COLO829 (cell line): Measurements from ENCODE around the gene PDXK.

Source experiments
- DNase-seq: peaks from one replicate; pipeline ENCODE4 v3.0.0; 2012; ENCODE audit warnings: low spot score

The PDXK gene

GRCh38 chr21:43743947-43744346, 25.0 kb downstream of the PDXK start:
- DNase-seq: no peak

- DNase-seq: no peak
Observed at GRCh38 chr21:43744725-43745124, 25.8 kb downstream of the PDXK start.

GRCh38 chr21:43745772-43746517, 27.0 kb downstream of the PDXK start:
- no peak for DNase-seq

- DNase-seq: no peak
Observed at GRCh38 chr21:43748622-43749021, 29.7 kb downstream of the PDXK start.

GRCh38 chr21:43749651-43750262, 30.8 kb downstream of the PDXK start:
- no peak for DNase-seq

GRCh38 chr21:43750339-43751033, 31.6 kb downstream of the PDXK start:
- DNase-seq: no peak

- DNase-seq: no peak
Observed at GRCh38 chr21:43751955-43752591, 33.1 kb downstream of the PDXK start.

- no peak for DNase-seq
Observed at GRCh38 chr21:43752758-43753438, 34.0 kb downstream of the PDXK start.

GRCh38 chr21:43753439-43753799, 34.5 kb downstream of the PDXK start:
- no peak for DNase-seq

- no peak for DNase-seq
Observed at GRCh38 chr21:43754948-43755781, 36.2 kb downstream of the PDXK start.

GRCh38 chr21:43755820-43756594, 37.1 kb downstream of the PDXK start:
- DNase-seq: no peak

GRCh38 chr21:43757601-43758000, 38.7 kb downstream of the PDXK start:
- DNase-seq: no peak

- DNase-seq: no peak
Observed at GRCh38 chr21:43758111-43758641, 39.2 kb downstream of the PDXK start.

GRCh38 chr21:43758811-43759210, 39.9 kb downstream of the PDXK start:
- no peak for DNase-seq

- DNase-seq: no peak
Observed at GRCh38 chr21:43759651-43760050, 40.7 kb downstream of the PDXK start.

- DNase-seq: no peak
Observed at GRCh38 chr21:43760391-43760958, 41.5 kb downstream of the PDXK start.

- no peak for DNase-seq
Observed at GRCh38 chr21:43761886-43762285, 43.0 kb downstream of the PDXK start.

GRCh38 chr21:43762303-43763128, 43.6 kb downstream of the PDXK start:
- DNase-seq: no peak

GRCh38 chr21:43763901-43764523, 45.1 kb downstream of the PDXK start:
- DNase-seq: no peak
